GM19099 (cell line): ENCODE results near the gene CEP170B.

Experiments used
- POLR2A ChIP-seq: IDR thresholded peaks from 3 replicates; pipeline ENCODE4 v1.6.1; 2011; ENCODE audit warnings: low read depth; ENCODE audit not compliant: insufficient read length; ENCODE audit errors: extremely low read depth

Gene CEP170B

DNA sequence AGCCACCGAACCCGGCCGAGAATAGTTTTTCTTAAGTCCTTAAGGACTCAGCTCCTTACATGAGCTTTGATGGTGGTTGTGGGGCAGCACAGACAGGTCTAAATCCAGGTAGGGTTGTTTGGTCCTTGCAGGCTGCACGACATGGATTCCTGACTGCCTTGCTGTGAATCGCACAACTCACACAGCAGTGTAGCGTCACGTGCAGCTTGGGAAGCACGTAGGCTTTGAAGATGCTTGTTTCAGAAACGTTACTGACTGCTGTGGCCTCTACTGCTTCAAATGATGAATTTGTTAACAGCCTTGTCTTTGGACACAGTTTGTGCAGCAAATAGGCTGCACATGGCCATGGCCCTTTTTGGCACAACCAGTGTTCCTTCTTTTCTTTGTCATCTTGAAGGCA, 34.3 kb upstream of the CEP170B start:
- no peak for TF ChIP-seq POLR2A

DNA sequence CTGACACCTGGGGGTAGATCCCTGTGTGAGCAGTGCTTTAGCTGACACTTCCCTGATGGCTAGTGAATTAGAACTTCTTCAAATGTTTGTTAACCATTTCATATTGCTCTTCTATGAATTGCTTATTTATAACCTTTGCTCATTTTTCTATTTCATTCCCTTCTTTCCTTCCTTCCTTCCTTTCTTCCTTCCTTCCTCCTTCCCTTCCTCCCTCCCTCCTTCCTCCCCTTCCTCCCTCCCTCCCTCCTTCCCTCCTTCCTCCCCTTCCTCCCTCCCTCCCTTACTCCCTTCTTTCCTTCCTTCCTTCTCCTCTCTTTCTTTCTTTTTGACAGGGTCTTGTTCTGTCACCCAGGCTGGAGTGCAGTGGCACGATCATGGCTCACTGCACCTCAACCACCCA, 23.3 kb upstream of the CEP170B start:
- no peak for TF ChIP-seq POLR2A

DNA sequence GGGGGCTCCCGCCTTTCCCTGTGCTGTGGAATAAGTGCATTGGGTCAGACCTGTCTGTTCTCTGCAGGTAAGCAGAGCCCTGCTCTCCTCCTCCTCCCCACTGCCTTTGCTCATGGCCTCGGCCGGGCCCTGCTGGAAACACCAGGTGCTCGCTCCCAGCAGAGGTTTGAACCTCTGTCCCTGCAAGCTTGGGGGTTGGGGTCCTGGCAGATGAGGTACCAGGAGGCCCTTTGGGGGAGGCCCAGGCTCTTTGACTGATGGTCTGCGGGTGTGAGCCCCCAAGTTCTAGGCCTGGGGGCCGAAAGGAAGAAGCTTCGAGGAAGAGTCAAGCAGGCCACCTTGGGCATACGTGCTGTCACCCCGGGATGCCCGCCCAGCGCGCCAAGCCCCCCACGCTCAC, 22.1 kb upstream of the CEP170B start:
- TF ChIP-seq POLR2A: no peak

DNA sequence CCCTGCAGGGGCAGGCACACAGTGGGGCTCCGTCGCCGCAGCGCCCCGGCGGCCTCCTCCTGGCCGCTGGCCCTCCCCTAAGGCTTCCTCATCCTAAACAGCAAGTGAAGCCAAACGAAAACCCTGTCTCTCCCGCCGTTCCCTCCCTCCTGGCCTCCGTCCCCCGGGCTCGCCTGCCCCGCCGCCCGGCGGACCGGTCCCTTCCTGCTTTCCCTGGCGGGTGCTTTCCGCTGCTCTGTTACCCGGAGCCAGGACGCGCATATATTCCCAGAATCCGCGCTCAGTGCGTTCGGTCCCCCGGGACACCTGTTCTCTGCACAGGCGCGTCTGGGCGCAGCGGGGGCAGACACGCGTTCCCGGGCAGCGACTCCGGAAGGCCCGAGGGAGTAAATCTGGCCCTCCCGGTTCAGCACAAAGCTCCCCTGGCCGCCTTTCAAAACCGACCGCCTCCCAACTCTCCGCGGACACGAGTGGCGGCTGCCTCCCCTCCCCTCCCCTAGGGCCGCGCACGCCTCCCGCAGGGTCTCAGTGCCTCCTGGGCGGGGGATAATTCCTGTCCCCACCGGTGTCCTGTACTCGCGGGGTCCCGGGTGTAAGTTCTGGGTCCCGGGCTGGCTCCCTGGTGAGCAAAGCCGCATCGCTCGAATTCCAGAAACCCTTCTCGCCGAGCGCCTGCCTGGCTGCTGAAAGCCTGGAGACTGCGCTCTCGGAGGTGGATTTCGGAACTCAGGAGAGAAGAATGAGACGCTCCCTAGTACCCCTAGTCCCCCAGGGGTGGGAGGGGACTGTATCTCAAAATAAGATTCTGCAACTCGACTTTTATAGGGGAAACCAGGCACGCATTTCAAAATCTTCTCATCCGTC, 21.4 kb upstream of the CEP170B start:
- no peak for TF ChIP-seq POLR2A

DNA sequence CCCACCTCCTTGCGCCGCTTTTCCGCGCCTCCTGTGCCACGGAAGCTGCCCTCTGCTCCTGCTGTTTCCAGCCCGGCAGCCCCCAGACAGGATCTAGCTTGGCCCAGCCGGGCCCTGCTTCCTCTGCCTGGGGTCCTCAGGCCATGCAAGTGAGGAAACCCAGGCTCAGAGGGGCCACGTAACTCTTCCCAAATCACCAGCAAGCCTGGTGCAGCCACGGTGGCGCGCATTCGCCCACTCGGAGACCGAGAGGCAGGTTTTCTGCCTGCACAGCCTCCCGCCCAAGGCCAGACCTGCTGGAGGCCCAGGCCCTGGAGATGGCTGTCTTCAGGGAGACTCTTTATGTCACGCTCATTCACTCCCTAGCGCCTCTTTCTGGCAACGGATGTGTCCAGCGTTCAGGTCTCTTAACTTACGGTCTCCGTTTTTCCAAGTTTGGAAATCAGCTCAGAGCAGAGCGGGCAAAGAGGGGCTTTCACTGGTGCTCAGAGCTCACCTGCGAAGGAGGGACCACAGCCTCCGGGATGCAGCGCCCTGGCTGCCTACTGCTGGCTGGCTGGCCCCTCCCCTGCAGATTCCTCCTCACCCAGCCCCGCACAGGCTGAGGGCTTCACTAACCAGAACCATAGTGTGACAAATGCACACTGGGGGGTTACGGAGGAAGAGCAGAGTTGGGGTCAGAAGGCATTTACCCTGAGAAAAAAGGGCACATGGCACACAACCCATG, 20.6 kb upstream of the CEP170B start:
- no peak for TF ChIP-seq POLR2A

DNA sequence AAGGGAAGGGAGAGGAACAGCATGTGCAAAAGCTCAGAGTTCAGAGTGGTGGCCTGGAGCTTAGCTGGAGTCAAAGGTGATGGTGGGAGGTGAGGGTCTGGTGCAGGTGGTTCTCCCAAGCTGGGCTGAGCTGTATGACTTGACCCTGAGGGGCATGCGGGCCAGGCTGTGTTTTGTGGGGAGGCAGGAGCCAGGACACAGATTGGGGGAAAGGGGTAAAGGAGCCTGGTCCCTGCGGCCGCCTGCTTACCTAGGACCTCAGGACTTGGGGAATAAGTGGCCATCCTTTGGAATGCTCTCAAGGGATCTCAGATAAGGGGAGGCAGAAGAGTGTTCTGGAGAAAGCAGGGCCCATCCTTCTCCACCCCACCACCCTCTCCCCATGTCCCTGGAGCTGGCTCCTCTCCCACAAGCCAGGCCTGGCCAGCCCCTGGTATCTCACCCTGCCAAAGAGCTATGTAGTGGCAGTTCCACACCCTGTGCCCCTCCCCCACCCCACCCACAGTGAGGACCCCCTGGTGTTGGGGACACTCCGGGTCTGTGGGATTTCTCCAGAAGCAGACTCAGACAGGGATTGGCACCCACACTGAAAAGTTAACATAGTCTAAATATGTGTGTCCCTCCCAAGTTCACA, 19.9 kb upstream of the CEP170B start:
- no peak for TF ChIP-seq POLR2A

DNA sequence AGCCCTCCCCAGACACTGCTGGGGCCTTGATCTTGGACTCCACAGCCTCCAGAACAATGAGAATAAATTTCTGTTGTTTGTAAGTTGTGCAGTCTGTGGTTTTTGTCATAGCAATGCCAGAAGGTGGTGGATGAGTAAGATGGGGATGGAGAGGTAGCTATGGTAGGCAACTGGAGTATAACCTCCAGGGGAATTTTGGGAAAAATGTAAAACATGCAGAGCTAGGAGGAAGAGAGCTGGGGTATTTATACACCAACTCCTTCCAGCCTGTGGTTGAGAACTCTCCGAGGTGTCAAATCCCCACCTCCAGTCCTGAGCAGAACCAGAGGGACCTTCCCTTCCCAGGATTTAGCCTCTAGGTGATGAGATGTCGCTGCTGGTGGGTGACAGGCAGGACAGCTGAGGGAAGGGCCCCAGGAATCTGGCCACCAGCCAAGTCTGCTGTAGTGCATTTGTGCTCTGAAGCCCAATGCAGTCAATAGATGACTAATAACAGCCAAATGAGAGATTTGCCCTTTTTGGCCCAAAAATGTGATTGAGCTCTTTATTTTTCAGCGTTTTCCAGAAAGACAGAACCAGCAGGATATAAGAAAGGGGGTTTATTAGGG, 19.1 kb upstream of the CEP170B start:
- no peak for TF ChIP-seq POLR2A

DNA sequence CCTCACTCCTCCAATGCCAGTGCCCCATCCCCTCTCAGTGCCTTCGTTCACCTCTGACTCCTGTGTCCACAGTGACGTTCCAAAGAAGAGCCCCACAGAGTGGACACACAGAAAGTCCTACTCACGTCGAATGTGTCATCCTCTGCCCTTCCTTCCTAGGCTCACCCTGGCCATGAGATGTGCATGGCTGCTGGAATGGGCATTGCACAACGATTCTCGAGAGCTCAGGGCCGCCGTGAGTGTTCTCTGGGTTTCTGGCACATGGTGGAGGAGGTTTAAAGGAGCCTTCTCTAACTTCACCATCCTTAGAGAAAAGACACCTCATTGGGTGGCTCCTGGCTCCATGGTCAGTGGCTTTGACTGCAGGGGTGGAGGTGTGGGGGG, 12.8 kb upstream of the CEP170B start:
- TF ChIP-seq POLR2A: no peak

DNA sequence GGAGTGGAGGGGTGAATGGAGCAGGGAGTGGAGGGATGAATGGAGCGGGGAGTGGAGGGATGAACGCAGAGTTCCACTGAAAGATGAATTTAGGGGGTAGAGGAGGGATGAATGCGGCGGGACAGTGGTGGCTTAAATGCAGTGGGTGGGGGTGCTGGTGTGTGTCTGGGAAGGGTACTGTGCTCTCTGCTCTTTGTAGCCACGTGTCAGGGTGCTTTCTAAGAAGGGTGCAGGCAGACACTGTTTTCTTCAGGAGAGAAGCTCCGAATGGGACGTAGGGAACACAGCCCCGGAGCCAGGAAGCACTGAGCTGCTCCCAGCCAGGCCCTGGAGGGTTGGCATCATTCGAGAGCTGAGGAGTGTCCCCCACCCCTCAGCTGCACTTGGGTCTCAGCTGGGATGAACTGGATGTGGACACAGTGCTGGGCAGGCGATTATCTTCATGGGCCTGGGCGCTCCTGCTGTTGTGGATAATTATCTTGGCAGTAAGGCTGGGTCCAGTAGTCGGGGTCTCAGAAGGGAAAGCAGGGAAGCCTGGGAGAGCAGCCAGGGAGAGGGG, 9.5 kb upstream of the CEP170B start:
- no peak for TF ChIP-seq POLR2A

DNA sequence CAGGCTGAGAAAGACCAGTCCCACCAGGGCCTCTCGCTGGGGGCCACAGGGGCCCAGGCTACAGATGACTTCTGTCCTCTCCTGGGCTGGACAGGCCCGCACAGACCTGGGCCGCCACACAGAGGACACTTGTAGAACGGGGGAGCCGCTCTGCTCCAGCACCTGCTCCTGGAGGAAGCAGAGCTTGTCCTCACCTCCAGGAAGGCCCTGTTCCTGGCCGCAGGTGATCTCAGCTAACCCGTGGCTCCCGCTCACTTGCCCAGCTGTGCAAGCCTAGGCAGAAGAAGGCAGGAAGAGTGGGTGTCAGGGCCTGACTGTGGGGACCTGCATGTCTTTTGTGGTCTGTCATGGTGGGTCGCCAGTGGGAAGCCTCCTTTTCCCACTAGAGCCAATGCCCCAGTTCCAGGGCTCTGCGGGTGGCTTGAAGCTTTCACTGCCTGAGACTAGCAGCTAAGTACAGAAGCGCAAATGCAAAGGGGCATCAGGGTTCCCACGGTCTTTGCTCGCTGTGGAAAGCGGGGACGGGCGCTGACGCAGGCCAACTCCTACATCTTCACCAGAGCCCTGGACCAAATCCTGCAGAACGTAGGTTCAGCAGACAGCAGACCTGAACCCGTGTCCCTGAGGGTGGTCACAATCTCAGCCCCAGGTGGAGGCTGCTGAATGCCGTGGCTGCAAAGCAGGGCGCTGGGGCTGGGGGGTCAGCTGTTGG, 8.8 kb upstream of the CEP170B start:
- TF ChIP-seq POLR2A: no peak

DNA sequence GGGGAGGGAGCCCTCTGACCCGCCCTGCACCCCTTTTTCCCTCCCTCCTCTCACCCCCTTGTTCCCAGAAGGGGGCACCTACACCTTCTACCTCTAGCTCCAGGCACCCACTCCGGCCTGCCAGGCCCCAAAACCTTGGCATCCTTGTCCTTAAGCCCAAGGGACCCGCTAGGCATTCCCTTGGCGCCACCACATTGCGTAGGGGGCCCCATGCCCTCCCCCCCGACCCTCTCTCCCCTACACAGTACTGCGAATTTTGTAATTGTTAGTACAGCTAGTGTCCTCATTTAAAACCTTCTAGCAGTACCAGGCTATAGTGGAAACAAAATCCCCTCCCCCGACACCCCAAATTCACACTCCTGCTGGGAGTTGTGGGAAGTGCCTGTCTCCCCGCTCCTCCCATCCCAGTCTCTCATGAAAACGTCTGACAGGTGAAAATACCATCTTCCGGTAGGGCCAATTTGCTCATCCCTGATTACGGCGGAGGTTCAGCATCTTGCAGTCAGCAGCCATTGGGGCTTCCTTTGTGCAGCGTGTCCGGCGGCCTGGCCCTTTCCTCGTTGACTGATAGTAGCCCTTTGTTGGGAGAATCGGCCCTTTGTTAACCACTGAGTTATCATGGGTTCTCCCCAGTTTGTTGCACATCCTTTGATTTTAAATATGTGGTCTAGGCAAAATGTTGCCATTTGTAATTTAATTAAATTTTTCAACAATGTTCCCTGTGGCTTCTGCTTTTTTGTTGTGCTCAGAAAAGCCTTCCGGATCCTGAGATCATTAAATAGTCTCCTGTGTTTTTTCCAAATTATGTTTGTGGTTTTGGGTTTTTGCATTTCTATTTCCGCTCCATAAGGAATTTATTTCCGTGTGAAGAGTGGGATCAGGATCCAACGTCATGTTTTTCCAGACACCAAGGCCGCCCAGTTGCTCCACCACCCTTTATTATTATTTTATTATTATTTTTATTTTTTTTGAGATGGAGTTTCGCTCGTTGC, 7.9 kb upstream of the CEP170B start:
- no peak for TF ChIP-seq POLR2A

DNA sequence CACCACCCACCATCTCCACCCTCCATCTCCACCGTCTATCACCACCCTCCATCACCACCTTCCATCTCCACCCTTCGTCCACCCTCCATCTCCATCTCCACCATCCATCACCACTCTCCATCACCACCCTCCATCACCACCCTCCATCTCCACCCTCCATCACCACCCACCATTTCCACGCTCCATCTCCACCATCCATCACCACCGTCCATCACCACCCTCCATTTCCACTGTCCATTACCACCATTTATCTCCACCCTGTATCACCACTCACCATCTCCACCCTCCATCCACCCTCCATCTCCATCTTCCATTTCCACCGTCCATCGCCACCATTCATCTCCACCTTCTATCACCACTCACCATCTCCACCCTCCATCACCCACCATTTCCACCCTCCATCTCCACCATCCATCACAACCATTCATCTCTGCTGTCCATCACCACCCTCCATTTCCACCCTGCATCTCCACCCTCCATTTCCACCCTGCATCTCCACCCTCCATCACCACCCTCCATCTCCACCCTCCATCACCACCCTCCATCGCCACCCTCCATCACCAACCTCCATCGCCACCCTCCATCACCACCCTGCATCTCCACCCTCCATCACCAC, 6.1 kb upstream of the CEP170B start:
- no peak for TF ChIP-seq POLR2A

DNA sequence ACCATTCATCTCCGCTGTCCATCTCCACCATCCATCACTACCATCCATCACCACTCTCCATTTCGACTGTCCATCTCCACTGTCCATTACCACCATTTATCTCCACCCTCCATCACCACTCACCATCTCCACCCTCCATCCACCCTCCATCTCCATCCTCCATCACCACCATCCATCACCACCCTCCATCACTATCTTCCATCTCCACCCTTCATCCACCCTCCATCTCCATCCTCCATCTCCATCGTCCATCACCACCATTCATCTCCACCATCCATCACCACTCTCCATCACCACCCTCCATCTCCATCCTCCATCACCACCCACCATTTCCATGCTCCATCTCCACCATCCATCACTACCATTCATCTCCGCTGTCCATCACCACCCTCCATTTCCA, 5.2 kb upstream of the CEP170B start:
- no peak for TF ChIP-seq POLR2A
